Measurements from ENCODE around the gene ARL4D.
"Not testable (repeated sequence)": the region's sequence is repeated elsewhere in the genome, so short reads cannot be mapped to it uniquely, and the experiment has no call there.

Gene ARL4D

DNA sequence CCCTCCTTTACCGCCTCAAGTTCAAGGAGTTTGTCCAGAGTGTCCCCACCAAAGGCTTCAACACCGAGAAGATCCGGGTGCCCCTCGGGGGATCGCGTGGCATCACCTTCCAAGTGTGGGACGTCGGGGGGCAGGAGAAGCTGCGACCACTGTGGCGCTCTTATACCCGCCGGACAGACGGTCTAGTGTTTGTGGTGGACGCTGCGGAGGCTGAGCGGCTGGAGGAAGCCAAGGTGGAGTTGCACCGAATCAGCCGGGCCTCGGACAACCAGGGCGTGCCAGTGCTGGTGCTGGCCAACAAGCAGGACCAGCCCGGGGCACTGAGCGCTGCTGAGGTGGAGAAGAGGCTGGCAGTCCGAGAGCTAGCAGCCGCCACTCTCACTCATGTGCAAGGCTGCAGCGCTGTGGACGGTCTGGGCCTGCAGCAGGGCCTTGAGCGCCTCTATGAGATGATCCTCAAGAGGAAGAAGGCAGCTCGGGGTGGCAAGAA, 1.1 kb downstream of the ARL4D start:
- DNase-seq: no peak

DNA sequence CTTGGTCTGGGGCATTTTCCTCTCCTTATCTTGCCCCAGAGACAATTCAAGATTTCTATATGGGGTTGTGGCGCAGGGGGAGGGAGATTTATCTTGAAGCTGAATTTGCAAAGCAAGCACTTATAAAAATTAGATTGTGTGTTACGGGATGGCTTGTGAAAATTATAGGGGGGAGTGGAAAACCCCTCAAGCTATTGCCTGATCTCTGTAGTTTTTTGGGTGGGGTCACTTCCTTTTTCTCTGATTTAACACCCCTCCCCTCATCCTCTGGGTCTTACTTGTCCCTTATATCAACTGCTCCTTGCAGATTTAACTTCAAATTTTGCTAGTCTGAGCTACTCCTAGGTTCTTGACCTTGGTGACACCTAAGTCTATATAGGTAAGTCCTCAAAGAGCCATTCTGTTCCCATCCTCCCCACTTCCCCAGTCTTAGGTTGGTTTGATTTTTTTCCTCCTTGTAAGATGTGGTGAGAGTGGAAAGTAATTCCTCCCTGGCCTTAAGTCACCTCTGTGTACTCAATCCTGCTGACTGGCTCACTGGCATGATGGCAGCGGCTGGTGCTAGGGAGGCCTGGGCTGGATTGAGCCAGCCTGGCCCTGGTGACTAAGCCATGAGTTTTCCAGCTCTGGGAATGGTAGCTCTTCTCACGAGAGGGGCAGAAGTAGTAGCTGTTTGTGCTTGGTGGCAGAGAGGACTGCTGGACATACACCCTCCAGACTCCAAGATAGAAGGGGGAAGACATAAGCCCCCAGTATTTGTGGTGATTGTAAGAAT, 2.3 kb downstream of the ARL4D start:
- no peak for DNase-seq

DNA sequence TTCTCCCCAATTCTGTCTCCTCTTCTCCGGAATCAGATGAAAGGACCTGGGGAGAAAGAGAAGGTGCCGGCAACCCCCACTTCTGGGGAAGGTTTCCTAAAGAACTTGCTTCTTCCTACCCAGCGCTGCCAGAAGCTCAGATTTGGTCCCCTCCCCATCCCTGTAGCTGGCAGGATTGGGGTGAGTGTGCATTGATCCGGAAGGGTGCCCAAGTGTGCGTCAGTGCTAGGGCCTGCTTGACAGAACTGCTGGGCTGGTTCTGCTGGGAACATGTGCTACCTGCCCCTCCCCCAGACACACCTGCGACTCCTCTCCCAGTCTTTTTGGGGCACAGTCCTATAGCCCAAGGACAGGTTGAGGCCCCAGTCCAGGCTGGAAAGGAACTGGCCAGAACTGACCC, 3.3 kb downstream of the ARL4D start:
- DNase-seq: no peak

DNA sequence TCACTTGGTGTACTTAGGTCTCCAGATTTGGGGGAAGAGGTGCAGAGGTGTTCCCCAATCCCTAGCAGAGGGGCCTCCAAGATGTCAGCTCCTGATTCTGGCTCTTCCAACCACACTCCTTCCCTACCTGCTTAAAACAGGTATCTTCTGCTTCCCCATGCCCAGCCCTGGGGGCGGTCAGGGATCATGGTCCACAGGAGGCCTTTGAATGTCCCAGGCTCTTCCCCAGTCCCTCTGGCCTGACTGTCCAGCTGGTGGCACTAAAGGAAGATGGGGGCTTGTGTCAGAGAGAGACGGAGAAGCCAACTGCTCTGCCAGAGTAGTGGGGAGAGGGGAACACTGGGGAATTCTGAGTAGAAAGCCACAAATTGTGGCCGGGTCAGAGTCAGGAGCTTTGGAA, 3.8 kb downstream of the ARL4D start:
- no peak for DNase-seq

DNA sequence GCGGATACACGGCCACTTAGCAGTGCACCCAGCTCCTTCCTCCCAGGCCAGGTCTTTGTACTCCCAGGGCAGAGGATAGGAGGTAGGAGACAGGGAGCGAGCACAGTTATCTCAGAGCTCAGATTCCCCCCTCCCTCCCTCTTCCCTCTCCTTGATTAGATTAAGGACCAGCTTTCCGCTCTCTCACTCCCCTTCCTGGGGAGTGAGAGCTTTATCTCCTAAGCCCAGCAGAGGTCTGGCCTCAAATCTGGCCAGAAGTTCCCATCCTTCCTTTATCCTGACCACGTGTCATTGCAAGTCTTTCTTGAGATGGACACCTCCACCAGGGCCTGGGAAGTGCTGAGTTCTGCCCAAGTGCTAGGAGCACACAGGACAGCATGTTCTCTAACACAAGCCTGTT, 5.1 kb downstream of the ARL4D start:
- DNase-seq: no peak

DNA sequence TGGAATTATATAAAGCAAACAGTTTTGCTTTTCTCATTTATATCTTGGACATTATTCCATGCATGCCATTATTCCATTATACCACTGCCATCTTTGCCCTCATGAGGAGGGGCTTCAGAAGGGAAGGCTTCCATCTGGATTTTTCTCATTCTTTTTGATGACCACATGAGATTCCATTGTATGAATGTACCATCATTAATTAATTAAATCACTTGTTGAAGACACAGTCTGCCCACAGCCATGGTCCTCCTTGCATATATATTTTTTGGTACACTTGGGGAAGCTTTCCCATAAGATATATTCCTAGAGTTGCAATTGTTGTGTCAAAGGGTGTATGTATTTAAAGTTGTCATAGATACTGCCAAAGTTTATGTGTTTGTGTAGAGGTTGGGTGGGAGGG, 7.1 kb downstream of the ARL4D start:
- no peak for DNase-seq

DNA sequence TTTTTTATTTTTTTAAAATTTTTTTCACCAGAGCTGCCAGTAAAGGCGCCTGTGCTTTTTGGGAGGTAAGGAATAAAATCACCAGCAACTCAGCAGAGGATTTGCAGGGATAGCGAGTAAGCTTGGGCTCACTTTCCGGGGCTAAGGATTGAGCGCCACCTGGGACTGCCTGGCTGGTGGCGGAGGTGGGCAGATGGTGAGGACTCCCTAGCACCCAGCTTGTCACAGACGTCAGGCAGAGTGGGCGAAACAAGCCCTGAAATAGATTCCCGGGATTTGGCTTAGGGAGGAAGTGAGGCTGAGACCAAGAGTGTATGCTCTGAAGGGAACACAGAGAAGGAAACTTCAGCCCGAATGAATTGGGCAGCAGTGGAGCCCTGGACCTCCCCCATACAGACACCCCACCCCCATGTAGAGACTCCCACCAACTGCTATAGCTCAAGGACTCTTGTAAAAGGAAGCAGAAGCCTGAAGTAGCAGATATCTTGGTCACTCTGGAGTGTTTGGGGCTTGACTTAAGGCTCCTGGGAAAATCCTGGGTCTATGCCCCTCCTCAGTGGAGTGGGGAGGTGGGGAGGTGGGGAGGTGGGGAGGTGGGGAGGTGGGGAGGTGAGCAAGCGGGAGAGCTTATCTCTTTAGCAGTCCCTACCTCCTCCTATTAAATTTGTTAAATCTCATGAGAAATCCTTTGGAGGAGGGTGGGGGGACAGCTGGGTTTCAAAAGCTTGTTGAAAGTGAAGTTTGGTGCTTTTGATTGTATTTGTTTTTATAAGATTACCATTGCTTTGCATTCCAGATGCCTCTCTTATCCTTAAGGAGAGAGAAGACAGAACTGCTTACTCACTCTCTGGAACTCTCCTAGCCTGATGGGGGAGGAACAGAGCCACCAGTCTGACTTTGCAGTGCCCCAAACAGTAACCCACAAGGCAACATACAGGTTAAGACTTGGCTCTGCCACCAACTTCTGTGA, 8.2 kb downstream of the ARL4D start:
- no peak for DNase-seq

DNA sequence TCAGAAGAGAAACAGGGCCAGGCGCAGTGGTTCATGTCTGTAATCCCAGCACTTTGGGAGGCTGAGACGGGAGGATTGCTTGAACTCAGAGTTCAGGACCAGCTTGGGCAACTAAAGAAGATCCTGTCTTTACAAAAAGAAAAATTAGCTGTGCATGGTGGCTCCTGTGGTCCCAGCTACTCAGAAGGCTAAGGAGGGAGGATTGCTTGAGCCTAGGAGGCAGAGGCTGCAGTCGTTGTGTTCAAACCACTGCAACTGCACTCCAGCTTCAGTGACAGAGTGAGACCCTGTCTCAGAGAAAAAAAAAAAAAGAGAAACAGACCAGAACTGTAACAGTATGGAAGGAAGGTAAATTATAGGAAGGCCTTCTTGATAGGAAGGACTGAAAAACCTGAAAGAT, 10.3 kb downstream of the ARL4D start:
- no peak for DNase-seq

DNA sequence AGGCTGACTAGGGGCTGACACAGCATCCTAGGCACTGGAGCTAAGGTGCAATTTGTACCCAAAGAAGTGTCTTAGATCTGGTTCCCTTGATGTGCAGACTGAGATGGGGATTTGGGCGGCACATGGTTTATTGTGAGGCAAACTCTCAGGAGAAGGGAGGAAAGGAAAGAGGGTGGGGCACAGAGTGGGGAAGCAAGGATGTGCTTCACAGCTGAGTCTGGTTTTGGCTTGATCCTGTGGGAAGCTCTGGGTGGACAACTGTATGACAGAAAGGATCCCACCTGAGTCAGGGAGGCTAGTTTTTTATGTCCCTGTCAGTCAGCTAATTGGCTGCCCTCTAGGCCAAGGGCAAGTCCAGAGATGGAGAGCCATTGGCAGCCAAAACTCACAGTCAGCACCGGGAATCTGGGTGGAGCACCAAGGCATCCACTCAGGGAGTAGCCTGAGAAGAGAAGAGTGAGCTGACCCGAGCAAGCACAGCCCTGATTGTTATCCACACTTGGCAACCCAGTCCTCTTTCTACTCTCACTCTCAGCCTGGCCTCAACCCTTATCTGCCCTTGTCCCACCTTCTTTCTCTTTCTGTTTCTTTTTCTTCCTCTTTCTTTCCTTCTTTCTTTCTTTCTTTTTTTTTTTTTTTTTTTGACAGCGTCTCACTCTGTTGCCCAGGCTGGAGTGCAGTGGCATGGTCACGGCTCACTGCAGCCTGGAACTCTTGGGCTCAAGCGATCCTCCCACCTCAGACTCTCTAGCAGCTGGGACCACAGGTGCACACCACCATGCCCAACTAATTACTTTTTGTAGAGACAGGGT, 12.0 kb downstream of the ARL4D start:
- no peak for DNase-seq

DNA sequence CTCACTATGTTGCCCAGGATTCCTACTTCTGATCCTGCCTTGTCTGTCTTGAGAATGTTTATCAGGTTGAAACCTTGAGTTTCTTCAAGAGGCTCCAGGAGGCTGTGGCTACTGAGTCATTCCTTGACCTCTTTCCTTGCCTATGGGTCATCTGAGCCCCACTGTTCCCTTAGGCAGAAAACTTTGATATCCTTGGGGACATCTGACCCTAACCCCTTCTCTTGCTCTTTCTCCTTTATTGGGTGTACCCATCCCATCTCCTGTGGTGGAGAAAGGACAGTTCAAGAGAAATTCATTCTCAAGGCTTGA, 12.5 kb downstream of the ARL4D start:
- DNase-seq: no peak

DNA sequence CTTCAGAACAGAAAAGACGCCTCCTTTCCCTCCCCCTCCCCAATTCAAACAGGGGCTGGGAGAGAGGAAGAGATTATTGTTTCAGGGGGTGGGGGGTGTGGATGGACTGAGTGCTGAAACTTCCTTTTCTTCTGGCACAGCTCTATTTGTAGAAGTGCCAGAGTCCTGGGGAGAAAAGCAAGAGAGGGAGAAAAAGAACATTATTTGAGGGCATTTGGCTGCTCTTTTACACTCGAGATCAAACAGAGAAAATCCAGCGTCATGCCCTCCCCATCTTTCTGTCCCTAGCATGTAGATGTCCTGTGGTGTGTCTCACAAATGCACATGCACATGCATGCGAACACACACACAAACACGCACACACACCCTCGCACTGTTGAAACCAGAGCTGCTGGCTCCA, 13.0 kb downstream of the ARL4D start:
- DNase-seq: no peak

DNA sequence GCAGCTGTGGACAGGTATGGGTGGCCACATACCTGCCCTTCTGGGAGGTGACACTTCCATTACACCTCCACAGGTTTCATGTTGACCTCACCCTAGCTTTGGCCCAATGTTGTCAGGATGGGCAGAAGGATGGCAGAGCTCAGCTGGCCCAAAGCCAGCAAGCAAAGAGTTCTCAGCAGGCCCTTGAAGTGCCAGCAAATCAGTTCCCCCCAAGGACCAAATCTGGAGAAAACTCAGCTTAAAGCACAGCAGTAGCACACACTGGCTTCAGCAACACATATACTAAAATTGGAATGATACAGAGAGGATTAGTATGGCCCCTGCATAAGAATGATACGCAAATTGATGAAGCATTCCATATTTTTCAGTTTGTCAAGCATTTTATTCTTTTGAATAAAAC, 13.4 kb downstream of the ARL4D start:
- DNase-seq: no peak

DNA sequence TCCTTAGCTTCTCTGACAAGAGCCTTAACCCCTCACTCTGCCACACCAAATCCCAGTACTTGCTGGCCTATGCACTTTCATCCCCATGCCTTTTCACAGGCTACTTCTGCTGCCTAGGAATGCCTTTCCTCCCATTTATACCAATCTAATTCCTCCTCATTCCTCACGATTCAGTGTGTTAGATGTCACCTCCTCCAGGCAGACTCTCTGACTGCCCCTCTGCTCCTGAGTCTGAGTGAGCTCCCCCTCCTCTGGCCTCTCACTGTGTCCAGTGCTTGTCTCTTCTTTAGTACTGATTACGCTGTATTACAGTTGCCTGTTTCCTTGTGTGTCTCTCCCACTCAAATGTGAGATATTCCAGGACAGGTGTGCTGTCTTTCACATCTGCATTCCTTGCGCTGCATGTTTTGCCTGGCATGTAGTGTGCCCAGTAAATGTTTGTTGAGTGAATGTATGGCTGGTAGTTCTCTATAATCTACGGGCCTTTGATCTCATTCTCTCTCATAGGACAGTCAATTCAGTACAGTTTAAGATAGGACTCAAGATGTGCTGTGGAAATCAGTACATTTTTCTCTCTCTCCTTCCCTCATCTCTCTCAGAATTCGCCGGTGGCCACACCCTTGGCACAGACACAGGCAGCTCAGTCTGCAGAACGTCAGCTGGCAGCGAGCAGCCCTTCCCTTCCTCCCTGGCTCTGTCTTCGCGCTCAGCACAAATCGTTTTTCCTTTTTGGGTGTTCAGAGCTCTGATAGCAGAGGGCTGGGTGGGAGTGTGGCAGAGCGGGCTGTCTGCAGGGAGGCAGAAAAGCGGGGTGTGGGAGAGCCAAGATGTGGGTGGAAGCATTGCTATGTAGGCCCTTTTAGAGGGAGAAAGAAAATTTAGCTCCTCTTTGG, 18.5 kb downstream of the ARL4D start:
- DNase-seq: no peak

DNA sequence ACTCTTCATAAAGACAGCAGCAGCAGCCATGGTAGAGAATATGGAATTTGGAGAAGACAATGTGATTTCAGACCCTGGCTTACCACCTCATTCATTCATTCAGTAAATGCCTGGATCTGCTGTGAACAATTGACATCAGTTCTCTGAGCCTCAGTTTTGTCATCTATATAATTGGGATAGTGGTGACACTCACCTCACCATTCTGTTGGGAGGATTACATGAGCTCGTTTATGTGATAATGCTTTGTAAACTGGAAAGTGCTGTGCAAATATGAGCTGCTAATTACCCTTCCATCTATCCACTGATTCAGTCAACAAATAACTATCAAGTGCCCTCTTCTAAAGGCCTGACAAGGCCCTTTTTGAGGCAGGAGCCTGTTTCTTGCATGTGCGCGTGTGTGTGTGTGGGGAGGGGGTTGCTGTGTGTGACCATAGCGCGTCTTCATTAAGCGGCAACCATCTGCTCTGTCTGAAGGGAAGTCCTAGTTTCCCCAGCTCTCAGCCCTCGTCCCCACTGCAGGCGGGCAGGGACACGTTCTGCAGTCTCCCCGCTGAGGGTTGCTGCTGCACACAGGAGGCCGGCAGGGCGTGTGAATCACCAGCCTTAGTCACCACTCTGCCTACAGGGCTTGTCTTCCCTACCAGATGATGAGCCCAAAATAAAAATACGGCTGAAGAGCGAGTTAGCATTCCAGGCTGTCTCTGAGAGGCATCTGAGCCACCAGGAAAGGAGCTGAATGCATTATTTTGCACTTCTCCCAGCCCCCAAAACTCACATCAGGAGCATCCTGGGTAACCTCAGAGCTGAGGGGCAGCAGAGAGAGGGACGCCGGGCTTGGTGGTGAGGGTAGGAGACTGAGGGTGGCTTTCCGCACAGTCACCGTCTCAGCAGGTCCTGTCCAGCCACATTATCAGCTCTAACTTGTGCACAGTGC, 19.9 kb downstream of the ARL4D start:
- DNase-seq: no peak

DNA sequence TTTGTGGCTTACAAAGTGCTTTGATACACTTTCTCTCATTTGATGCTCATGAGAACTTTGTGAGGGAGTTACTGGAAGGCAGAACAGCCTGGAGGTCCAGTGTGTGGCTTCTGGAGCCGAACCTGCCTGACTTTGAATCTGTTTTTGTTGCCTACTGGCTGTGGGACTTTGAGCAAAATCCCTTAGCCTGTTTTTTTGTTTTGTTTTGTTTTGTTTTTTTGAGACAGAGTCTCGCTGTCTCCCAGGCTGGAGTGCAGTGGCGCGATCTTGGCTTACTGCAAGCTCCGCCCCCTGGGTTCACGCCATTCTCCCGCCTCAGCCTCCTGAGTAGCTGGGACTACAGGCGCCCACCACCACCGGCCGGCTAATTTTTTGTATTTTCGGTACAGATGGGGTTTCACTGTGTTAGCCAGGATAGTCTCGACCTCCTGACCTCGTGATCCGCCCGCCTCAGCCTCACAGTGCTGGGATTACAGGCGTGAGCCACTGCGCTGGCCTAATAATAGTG, 20.6 kb downstream of the ARL4D start:
- DNase-seq: not testable (repeated sequence)

DNA sequence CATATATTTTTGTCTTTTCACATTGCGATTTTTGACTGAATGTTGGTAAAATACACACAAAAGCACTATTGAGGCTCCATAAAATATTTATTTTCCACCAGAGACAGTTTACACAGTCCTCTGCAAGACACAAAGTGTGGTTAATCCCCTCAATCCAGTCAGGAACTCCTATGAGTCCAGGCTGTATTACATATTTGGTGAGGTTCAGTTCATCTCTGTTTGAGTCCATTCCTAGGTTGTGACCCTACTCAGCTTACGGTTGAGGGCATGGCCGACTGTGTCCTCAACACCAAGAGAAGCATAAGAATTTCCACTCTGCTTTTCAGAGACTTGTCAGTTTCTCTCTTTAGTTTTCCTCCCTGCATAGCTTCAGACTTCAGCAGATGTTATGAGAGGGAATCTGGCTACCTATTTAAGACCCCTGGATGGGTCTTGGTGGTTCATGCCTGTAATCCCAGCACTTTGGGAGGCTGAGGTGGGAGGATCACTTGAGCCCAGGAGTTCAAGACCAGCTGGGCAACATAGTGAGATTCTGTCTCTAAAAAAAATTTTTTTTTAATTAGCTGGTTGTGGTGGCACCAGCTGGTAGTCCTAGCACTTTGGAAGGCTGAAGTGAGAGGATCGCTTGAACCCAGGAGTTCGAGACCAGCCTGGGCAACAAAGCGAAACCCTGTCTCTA, 25.1 kb downstream of the ARL4D start:
- DNase-seq: no peak

DNA sequence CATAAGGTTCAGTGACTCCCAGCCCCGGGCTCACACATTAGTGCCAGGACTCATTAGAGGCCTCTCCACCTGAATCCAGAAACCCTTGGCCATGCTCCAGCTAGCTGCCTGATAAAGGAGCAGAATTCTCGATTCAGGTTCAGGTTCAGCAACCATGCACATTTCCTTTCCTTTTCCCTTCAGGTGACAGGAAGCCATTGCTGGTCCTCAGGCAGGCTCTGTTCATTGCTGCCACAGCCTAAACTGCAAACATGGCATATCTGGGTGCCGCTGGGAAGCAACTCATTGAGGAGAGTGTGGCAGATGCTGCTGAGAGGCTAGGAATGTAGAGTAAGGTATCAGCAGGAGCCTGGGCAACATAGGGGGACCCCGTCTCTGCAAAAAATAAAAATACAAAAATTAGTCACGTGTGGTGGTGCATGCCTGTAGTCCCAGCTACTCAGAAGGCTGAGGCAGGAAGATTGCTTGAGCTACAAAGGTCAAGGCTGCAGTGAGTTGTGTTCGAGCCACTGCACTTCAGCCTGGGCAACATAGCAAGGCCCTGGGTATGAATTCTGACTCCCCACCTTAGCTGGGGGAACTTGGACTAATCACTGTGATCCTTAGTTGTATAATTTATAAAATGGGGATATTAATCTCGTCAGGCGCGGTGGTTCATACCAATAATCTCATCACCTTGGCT, 28.7 kb downstream of the ARL4D start:
- DNase-seq: no peak

DNA sequence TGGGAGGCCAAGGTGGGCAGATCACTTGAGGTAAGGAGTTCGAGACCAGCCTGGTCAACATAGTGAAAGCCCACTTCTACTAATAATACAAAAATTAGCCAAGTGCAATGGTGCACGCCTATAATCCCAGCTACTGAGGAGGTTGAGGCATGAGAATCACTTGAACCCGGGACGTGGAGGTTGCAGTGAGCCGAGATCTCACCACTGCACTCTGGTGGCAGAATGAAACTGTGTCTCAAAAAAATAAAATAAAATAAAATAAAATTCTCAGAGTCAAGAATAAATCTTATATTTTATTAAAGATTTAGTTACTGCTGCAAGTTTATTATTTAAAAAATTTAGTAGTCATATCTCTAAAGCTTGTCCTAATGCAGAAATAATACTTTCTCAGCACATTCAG, 29.7 kb downstream of the ARL4D start:
- DNase-seq: no peak

DNA sequence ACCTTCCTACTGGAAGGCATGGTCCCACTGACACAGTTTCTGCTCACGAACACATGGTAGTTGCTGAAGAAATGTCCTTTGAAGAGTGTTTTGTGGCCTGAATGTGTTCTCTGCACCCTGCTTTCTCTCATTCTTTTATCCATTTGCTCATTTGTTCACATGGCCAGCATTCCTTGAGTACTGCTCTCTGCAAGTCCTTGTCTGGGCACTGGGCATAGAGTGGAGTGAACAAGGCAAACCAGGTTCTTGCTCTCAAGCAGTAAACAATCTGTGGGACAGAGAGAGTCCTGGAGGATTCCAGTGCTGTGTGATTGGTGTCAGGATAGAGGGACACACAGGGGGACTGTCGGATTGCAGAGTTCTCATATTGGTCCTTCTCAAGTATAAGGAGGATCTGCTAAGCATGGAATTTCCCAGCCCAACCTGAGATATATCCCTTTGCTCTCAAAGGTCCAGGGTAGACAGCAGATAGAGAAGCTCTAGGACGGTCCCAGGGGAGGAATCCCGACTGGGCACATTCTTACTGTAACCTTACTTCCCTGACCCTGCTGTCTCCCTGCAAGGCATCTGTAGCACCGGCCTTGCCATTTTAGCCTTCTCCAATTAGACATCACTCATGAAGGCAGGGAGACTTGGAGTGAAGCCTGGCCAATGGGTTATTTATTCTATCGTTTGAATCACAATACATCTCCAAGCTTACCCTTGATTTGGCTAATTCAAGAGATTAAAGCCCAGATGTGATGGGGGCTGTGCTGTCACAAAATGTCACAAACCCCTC, 32.3 kb downstream of the ARL4D start:
- DNase-seq: no peak
